Left renal pelvis (tissue), 4 donors: ENCODE data around the gene EEIG1. TPM values are rescaled to one million over a fixed set of nuclear protein-coding genes. Genes with fewer than 3 reads are reported as not detected.

Experiments used
- DNase-seq, 4 donors: peaks; one replicate each; pipeline ENCODE4 v3.0.0-alpha.2; 2013; ENCODE audit warnings: low read depth in 4 of 4, low spot score in 3 of 4
- polyA plus RNA-seq, 4 donors: library from polyadenylated mRNA; unstranded; fragments of 120-200 nt; gene quantifications; one replicate each; pipeline ENCODE4 v1.2.1, GENCODE V29; 2013; ENCODE audit not compliant: insufficient read length in 4 of 4

Gene EEIG1
- polyA plus RNA-seq, 4 donors, result 32.3 to 45.6 (median 36.8) TPM

GRCh38 chr9:128001779-128002298 lies 21.1 kb upstream of the EEIG1 start:
- DNase-seq, result peak in 1 of 4 donors; percentile 28

- DNase-seq, result no peak
These were observed 20.5 kb upstream of the EEIG1 start for GRCh38 chr9:128001151-128001778.

GRCh38 chr9:127999461-127999860 lies 18.7 kb upstream of the EEIG1 start:
- no peak for DNase-seq

GRCh38 chr9:127993721-127994120 lies 12.9 kb upstream of the EEIG1 start:
- DNase-seq, result no peak

- DNase-seq, result no peak
These were observed 11.0 kb upstream of the EEIG1 start for GRCh38 chr9:127991757-127992274.

GRCh38 chr9:127991017-127991756 lies 10.4 kb upstream of the EEIG1 start:
- DNase-seq, result no peak

GRCh38 chr9:127990554-127990953 lies 9.8 kb upstream of the EEIG1 start:
- DNase-seq, result no peak

GRCh38 chr9:127989094-127989493 lies 8.3 kb upstream of the EEIG1 start:
- DNase-seq, result no peak

- no peak for DNase-seq
These were observed 6.4 kb upstream of the EEIG1 start for GRCh38 chr9:127987103-127987614.

- no peak for DNase-seq
These were observed 4.2 kb upstream of the EEIG1 start for GRCh38 chr9:127985011-127985410.

- no peak for DNase-seq
These were observed 3.1 kb upstream of the EEIG1 start for GRCh38 chr9:127983847-127984289.

- no peak for DNase-seq
These were observed 2.1 kb upstream of the EEIG1 start for GRCh38 chr9:127982912-127983311.

GRCh38 chr9:127981559-127982121 lies 851 bp upstream of the EEIG1 start:
- DNase-seq, result no peak

GRCh38 chr9:127980060-127980705 lies 606 bp downstream of the EEIG1 start:
- DNase-seq, result peak in 1 of 4 donors; percentile 20

GRCh38 chr9:127979333-127980059 lies 1.3 kb downstream of the EEIG1 start:
- DNase-seq, result no peak

- no peak for DNase-seq
These were observed 1.8 kb downstream of the EEIG1 start for GRCh38 chr9:127979015-127979332.

GRCh38 chr9:127977884-127978647 lies 2.7 kb downstream of the EEIG1 start:
- DNase-seq, result no peak

GRCh38 chr9:127977009-127977883 lies 3.5 kb downstream of the EEIG1 start:
- no peak for DNase-seq
